GM19324 (cell line): ENCODE data around the gene IPO13.

Experiments used
- ATAC-seq: cut with Tn5 transposase; IDR thresholded peaks from one replicate; pipeline ENCODE4 v1.9.1; 2021; ENCODE audit warnings: mild to moderate bottlenecking, moderate library complexity; ENCODE audit not compliant: unreplicated experiment, low FRiP score

The IPO13 gene

DNA sequence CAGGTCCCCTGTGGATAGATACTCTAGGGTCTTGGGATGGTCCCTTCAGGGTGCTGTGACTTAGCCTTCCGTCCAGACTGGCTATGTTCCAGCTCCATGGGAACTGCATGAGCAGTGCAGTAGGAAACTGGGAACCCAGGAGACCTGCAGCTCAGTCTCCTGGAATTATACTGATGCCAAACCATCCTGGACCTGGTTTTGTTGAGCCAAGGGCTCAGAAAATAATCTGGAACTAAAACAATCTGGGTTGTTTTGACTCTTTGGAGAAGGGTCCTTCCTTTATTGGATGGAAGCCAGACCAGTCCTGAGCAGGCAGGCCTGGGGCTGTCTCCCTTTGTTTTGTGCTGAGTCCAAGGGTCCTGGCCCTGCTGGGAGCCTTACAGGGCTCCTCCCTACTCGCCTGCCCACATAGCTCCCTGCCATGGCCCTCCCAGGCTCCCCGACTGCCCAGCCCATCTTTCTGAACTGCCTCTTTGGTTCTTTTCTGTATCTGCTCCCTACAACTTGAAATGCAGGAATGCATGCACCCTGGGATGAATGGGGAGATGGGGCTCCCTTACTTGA is 1.2 kb downstream of the IPO13 start:
- no peak for ATAC-seq

DNA sequence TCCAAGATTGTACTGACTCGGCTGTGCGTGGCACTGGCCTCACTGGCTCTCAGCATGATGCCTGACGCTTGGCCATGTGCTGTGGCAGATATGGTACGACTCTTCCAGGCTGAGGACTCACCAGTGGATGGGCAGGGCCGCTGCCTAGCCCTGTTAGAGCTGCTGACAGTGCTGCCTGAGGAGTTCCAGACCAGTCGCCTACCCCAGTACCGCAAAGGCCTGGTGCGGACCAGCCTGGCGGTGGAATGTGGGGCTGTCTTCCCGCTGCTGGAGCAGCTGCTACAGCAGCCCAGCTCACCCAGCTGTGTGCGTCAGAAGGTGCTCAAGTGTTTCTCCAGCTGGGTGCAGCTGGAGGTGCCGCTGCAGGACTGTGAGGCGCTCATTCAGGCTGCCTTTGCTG is 2.9 kb downstream of the IPO13 start:
- ATAC-seq: no peak

DNA sequence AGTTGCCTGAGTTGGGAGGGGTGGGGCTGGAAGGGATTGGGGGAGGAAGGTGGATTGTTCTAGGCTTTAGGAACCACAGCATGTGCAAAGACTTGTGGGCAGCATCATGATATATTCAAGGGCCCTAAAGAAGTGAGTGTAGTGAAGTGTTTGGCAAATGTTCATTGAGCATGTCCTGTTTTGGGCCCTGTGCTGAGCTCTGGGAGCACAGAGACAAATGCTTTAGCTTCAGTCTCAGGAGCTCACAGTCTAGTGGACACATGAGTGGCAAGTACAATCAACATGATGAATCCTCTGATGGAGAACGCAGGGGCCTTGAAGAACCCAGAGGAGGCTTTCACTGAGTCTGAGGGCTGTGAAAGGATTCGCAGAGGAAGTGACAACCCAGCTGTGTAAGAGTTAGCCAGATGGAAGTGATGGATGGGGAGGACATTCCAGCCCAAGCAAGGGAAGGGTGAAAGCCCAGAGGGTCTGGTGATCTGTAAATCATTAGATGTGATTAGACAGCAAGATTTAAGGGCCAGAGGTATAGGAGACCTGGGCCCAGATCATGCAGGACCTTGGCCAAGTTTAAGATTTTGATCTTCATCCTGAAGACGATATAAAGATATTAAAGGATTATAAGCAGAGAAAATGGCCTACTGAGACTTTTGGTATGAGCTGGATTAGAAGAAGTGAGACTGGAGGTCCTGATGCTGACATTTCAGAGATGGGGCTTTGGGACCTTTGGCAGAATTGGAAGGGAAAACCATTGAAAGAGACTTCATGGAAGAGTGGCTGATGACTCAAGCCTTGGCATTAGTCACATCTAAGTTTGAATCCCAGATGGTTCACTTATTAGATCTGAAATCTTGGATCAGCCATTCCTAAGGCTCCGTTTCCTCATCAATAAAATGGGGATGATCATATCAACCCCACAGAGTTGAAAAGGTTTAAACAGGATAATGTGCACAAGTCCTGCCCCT is 4.6 kb downstream of the IPO13 start:
- no peak for ATAC-seq

DNA sequence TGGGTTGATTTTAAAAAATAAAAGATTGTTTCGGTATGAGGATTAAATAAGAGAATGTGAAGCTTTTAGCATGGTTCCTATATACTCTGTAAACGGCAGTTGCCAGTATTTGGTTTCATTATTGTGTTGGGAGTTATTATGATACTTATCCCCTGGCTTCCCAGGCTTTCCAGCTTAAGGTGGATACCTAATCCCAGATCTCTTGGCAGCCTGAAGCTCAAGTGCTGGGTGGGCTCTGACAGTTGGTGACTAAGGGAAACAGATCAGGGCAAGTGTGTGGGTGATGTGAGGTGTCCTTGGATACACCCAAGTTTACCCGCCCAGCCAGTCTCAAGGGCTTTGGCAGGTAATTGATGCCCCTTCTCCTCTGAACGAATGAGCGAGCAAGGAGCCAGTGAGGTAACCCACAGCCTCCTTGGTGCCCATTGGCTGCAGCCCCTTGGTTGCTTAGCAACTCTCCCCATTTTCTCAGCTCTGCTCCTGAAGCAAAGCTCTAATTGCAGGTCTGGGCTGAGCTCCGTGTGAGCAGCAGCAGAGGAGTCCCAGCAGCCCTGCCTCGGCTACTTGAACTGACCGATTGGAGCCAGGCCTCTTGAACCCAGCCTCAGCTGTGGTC is 6.1 kb downstream of the IPO13 start:
- ATAC-seq: no peak

DNA sequence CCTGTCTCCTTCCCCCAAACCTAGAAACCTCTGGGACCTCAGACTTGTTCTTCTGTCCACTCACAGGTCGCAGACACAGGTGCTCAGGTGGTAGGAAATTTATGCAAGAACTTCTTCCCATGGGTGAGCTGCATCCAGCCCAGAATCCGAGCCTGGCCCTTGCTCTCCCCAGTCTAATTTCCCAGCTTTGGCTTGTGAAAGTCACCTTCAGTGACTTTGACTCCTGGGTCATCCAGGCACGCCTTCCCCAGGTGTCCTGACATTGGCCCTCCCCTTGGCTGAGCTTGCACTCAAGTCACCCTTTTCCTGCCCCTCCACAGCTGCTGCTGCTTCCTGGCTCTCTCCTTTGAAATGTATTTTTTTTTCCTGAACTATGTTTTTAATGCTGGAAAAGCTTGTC is 6.6 kb downstream of the IPO13 start:
- no peak for ATAC-seq

DNA sequence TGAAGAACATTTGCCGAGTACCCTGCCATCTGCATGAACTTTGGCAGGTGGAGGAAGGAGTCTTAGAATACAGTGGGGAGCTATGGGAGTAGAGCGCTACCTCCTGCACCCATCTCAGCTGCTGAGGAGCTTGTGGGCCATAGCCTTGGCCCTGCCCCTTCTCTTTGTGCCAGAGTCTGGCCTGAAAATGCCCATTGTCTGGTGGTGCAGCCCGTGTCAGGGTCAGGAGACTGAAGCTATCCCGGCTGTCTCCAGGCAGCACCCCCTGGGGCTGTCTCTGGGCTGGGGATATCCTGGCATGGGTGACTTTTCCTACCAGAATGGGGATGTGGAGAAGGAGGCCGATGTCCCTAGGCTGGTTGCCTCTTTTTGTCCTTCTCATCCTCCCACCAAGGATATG is 7.3 kb downstream of the IPO13 start:
- no peak for ATAC-seq

DNA sequence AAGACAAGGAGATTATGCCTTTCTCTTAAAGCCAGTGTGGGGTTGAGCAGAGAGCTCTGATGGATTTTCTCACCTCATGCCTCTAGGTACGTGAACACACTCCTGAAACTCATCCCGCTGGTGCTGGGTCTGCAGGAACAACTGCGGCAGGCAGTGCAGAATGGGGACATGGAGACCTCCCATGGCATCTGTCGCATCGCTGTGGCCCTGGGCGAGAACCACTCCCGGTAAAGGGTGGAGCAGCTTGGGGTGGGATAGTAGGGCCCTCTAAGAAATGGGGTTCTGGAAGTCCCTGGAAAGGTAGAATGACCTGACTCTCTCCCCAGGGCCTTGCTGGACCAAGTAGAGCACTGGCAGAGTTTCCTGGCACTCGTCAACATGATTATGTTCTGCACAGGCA is 9.5 kb downstream of the IPO13 start:
- ATAC-seq: no peak

DNA sequence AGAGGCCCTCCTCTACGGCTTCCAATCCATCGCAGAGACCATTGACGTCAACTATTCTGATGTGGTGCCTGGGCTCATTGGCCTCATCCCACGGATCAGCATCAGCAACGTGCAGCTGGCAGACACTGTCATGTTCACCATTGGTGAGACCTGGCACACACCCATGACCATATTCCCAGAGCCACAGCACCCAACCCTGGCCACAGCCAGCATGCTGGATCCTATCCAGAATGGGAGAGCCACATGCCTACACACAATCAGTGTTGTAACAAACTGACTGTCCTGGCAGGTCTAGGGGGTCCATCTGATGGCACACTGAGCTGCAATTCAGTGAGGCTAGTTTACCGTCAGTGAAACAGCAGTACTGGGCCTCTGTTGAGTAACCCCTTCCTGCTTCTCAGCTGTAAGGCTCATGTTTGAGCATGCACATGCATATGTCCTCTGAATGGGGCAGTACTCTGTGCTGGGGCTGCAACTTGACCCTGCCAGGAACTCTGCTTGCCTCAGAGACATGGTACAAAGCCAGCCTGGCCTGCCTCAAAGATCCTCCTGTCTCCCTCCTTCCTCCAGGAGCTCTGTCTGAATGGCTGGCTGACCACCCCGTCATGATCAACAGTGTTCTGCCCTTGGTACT is 10.8 kb downstream of the IPO13 start:
- no peak for ATAC-seq

DNA sequence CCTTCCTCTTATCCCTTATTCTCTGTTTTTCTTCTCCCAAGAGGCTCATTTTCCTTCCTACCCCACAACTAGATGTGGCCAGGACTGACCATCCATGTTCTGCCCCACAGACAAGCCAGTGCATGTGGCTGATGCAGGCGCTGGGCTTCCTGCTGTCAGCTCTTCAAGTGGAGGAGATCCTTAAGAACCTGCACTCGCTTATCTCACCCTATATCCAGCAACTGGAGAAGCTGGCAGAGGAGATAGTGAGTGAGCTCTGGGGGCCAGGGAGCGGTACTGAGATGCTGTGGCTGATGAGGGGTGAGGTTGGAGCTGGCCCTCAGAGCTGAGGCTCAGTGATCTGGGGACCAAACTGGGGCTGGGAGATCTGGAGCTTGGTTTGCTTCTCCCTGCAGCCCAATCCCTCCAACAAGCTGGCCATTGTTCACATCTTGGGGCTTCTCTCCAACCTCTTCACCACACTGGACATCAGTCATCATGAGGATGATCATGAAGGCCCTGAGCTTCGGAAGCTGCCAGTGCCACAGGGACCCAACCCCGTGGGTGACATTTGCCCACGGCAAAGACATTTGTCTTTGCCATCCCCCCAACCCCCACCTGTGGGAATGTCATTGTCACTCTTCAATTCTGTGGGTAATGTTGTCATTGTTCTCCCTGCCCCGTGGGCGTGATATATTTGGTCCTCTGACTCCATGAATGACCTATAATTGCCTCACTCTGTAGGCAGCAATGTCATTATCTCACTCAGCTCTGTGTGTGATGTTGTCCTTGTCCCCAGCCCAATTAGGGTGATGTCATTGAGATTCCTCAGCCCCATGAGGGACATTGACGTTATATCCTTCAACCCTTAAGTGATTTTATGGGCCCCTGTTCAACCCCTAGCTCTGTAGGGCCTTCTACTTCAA is 11.9 kb downstream of the IPO13 start:
- ATAC-seq: no peak

DNA sequence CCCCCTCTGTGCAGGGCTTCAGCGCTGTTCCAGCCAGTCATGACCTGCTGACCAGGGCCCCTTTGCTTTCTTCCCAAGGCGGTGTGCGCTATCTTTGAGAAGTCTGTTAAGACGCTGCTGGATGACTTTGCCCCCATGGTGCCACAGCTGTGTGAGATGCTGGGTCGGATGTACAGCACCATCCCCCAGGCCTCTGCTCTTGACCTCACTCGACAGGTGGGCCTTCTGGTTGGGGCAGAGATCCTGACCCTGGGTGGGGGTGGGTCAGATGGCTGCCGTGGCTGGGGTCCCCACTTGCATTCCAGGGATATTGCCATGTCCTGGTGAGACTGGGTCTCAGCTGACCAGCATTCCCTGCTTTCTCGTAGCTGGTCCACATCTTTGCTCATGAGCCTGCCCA is 14.0 kb downstream of the IPO13 start:
- no peak for ATAC-seq

DNA sequence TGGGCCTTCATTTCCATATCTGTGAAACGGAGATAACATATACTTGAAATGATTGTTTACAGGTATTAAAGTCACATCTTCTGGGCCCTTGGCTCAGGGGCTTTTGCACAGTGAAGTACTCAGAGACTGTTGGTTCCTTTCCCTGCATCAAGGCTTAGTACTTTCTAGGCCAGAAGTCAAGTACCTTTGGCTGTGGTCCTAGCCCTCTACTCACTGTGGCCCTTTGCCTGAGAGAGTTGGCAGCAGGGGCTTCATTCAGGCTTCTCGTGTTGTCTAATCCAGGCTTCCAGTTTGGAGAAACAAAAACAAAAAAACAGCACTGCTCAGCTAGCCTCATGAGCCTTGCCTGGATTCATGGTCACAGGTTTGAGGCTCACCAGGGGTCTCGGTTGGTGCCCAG is 14.9 kb downstream of the IPO13 start:
- no peak for ATAC-seq

DNA sequence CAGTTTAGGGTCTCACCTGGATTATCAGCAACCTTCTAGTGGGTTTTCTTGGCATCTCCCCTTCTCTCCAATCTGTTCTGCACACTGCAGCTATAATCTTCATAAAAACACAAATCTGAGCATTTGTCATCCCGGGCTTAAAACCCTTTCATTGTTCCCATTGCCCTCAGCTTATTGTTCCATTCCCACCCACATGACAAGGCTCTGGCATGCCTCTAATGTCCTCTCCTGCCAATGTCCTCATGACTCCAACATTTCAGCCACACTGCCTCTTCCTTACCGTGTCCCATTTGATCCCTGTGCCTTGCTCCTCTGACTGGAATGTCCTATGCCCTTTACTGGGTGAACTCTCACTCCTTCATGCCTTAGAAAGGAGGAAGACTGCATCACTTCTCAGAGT is 15.6 kb downstream of the IPO13 start:
- no peak for ATAC-seq

DNA sequence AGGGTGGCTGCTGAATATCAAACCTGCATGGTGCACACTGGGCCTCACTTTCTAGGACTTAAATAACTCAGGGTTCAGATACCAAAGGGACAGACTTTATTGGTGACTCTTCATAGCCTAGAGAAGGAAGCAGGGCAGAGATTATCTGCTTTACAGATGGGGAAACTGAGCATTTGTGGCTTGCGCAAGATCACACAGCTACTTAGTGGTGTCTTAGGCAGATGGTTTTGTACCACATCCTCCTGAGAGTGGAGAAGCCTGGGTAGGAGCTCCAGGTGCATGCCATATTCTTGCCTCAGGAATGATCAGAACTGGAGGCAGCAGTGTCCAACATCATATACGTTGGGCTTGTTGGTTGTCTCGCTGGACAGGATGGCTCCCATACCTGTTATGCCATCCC is 16.3 kb downstream of the IPO13 start:
- no peak for ATAC-seq

DNA sequence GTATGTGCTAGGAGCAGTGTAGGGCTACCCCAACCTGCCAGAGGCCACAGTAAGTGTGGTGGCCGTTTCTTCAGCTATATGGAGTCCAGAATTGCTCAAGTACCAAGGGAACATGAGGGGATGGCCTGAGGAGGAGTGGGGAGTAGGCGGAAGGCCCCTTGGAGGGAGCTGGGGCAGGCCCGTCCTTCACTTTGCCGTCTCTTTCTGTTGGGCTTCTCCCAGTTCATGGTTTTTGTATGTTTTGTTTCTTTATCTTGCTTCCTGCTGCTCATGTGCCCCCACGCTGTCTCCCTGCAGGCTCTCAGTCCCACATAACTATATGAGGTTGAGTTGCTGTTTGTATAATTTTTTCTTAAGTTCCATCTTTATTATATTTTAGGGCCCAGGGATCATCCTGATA is 17.1 kb downstream of the IPO13 start:
- no peak for ATAC-seq

DNA sequence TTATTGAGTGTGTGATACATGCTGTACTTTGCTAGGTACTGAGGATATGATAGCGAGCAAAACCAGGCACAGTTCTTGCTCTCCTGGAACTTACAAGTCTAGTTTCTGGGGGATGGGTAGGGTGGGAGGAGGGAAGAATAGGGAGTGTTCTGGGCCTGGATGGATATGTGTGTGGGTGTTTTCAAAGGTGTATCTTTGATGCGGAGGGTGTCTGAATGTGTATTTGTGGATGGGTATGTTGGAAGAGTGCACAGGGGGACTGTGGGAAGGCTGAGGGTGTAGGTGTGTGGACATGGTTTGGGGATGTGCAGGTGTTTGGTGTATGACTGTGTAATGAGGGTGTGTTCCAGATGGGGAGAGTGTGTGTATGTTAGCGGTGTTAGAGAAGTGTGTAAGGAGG is 18.6 kb downstream of the IPO13 start:
- ATAC-seq: no peak

DNA sequence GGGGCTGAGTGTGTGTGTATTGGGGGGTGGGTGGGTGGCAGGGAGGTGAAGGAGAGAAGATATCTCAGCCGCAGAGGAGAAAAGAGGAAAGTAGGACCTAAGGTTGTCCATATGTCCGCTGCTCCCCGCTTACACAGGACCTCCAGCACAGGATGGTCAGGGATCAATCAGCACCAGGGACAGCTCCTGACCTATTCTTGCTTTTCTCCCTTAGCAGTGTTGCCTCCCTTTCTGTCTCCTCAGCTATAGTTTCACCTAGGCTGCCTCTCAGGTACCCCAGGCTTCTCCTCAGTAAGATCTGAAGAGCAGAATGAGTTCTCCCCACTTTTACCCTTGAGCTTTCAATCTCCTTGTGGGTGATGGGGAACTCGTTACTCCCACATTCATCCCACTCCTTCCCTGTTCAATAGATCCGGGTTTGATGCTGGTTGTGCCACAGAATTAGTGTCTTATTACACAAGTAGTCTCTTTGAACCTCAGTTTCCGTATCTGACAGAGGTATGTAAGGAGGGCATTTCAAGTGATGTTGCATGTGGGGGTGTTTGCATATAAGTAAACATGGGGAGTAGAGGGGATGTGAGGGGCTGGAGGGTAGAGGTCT is 21.7 kb downstream of the IPO13 start:
- ATAC-seq: no peak

DNA sequence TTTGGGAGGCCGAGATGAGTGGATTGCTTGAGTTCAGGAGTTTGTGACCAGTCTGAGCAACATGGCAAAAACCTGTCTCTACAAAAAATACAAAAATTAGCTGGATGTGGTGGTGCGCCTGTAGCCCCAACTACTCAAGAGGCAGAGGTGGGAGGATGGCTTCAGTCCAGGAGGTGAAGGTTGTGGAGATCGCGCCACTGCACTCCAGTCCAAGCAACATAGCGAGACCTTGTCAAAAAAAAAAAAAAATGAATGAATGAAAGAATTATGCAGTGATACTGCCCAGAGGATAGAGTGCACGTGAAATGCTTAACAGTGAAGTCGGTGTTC is 22.6 kb downstream of the IPO13 start:
- ATAC-seq: no peak

DNA sequence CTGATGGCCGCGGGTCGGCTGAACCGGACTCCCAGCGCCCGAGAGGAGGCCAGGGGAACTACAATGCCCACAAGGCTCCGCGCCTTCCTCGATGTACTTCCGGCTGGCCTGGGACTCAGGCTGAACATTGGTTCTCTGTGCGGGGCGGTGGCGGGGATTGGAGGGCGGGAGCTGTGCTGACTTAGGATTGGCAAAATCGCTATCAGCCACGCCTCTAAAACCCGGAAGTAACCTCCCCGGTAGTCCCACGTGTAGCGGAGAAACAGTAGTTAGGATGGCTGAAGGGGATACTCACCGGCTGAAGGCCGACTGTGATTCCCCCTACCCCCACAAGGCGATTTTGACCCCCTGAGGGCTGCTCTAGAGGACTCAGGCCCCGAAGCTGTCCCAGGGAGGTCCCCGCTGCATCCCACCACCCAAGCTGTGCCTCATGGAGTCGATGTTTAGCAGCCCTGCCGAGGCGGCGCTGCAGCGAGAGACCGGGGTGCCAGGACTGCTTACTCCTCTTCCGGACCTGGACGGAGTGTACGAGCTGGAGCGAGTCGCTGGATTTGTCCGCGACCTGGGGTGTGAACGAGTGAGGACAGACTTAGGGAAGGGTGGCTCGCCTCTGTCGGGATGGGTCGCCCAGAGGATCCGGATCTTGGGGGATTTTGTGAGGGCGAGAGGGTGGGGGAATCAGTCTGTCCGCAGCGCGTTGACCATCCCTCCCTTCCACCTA is 23.2 kb downstream of the IPO13 start, which contains the start of gene DPH2:
Gene DPH2, plus strand, starts transcription at position 265 of the 721 bp plus-strand sequence. Its CDS starts 166 bp downstream, at position 431.
- ATAC-seq: peak; percentile 71

DNA sequence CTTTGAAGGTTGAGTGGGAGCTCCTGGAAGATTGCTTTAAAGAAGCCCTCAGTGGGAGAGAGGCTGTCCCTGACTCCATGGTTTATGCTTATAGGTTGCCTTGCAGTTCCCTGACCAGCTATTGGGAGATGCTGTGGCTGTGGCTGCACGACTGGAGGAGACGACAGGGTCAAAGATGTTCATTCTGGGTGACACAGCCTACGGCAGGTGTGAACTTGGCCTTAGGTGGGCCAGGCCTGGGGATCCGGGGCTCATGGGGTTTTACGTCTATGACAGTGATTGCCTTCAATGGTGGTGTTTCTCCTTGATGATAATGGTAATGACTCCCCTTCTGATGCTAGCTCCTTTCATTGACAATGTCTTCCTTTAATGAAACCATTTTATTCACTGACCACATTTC is 23.8 kb downstream of the IPO13 start:
- no peak for ATAC-seq
